ENCODE results near the gene HIVEP3.
A peak's percentile ranks its signal among the peaks of the same experiment; 100 is the strongest.

The HIVEP3 gene

GRCh38 chr1:41479000-41479807 lies 439.5 kb downstream of the HIVEP3 start:
- Histone ChIP-seq H3K36me3 (ENCODE audit: control insufficient read depth in 2 of 2, insufficient read depth in 1 of 2, low read length in 2 of 2) (no peaks in the 10 kb centered on the region), H3K27ac (ENCODE audit: extremely low read depth, low read depth, low read length) (no peak overlapping the region), H3K4me3 (ENCODE audit: low read depth, low read length) (no peak overlapping the region), H3K9me3 (ENCODE audit: control insufficient read depth, insufficient read depth, low read depth, low read length) (no peaks in the 10 kb centered on the region), H3K4me1 (ENCODE audit: control insufficient read depth, insufficient read depth, low read length) (0 out of 2 replicates have a peak, but pooled peaks cover 4% of the 10 kb centered on the region)
- ChIA-PET CTCF (interaction anchor here (1.0 to 1.5 kb wide), 2 partner anchors 12 to 14 kb away, joined by 3 to 4 read pairs; no protein-coding TSS in a partner anchor), POLR2A (no interaction called here)
- TF ChIP-seq ZIC2 (tag by site-specific recombination; IDR thresholded peaks at IDR 0.05), result peak; percentile 50
- no peak for TF ChIP-seq KLF16 (tag by site-specific recombination; IDR thresholded peaks at IDR 0.05)
- TF ChIP-seq ZNF146 (tag by site-specific recombination; IDR thresholded peaks at IDR 0.05), result no peak
- no peak for TF ChIP-seq ZNF433 (tag by site-specific recombination; IDR thresholded peaks at IDR 0.05; ENCODE audit: low read depth)

DNA sequence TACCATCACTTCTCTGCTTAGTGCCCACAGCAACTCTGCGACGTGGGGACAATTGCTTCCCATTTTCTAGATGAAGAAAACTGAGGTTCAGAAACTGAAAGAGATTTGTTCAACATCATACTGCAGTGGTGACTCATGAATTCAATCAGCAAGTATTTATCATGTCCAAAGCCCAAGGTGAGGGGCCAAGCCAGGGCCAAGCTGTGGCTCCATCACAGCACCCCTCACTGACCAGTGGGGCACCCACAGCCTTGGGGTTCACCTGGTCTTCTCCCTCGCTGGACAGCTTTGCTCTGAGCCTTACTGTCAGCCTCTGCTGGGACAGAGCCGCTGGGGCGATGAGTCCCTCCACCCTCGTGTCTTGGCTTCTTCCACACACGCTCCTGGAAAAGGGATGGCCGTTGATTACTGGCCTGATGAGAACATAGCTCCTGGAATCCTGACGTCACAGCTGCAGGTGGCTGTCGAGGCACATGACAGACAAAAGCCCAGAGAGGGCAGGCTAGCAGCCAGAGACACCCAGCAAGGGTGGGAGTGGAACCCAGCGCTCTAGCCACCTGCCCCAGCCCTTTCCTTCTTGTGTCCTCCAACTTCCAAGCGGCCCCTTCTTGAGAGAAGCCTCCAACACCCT lies 440.5 kb downstream of the HIVEP3 start:
- no peaks in the 10 kb centered on the region for H3K36me3 ChIP-seq (ENCODE audit: control insufficient read depth in 2 of 2, insufficient read depth in 1 of 2, low read length in 2 of 2)
- no peak overlapping the region for H3K4me3 ChIP-seq (ENCODE audit: low read depth, low read length)
- no peaks in the 10 kb centered on the region for H3K9me3 ChIP-seq (ENCODE audit: control insufficient read depth, insufficient read depth, low read depth, low read length)
- ChIA-PET CTCF (no interaction called here), POLR2A (no interaction called here)
- H3K27ac ChIP-seq (ENCODE audit: extremely low read depth, low read depth, low read length), result no peak overlapping the region
- TF ChIP-seq ZNF777 (tag by site-specific recombination; IDR thresholded peaks at IDR 0.05; ENCODE audit: borderline replicate concordance) (no peak), TSHZ1 (tag by site-specific recombination; IDR thresholded peaks at IDR 0.05; ENCODE audit: borderline replicate concordance) (no peak), KLF10 (tag by site-specific recombination; IDR thresholded peaks at IDR 0.05) (no peak), ZNF513 (tag by site-specific recombination; IDR thresholded peaks at IDR 0.05) (no peak), ZNF112 (tag by site-specific recombination; IDR thresholded peaks at IDR 0.05) (no peak), PRDM1 (tag by site-specific recombination; IDR thresholded peaks at IDR 0.05) (no peak), ZNF768 (tag by site-specific recombination; IDR thresholded peaks at IDR 0.05) (no peak)
- TF ChIP-seq, protein P1, sequence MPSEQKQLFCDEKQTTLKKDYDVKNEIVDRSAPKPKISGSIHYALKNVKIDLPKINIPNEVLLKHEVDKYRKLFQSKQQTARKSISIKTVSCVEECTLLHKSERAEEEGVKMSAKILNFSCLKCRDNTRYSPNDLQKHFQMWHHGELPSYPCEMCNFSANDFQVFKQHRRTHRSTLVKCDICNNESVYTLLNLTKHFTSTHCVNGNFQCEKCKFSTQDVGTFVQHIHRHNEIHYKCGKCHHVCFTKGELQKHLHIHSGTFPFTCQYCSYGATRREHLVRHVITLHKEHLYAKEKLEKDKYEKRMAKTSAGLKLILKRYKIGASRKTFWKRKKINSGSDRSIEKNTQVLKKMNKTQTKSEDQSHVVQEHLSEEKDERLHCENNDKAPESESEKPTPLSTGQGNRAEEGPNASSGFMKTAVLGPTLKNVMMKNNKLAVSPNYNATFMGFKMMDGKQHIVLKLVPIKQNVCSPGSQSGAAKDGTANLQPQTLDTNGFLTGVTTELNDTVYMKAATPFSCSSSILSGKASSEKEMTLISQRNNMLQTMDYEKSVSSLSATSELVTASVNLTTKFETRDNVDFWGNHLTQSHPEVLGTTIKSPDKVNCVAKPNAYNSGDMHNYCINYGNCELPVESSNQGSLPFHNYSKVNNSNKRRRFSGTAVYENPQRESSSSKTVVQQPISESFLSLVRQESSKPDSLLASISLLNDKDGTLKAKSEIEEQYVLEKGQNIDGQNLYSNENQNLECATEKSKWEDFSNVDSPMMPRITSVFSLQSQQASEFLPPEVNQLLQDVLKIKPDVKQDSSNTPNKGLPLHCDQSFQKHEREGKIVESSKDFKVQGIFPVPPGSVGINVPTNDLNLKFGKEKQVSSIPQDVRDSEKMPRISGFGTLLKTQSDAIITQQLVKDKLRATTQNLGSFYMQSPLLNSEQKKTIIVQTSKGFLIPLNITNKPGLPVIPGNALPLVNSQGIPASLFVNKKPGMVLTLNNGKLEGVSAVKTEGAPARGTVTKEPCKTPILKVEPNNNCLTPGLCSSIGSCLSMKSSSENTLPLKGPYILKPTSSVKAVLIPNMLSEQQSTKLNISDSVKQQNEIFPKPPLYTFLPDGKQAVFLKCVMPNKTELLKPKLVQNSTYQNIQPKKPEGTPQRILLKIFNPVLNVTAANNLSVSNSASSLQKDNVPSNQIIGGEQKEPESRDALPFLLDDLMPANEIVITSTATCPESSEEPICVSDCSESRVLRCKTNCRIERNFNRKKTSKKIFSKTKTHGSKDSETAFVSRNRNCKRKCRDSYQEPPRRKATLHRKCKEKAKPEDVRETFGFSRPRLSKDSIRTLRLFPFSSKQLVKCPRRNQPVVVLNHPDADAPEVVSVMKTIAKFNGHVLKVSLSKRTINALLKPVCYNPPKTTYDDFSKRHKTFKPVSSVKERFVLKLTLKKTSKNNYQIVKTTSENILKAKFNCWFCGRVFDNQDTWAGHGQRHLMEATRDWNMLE (tag by site-specific recombination; conservative IDR thresholded peaks at IDR 0.05; ENCODE audit: low read depth), result no peak
- H3K4me1 ChIP-seq (ENCODE audit: control insufficient read depth, insufficient read depth, low read length), result 0 out of 2 replicates have a peak, but pooled peaks cover 4% of the 10 kb centered on the region

All from HEK293 (cell line).